ENCODE data around the gene SGTA.

The SGTA gene

GRCh38 chr19:2808129-2808941 is 25.3 kb upstream of the SGTA start:
- Histone ChIP-seq H3K4me1 (ENCODE audit: control insufficient read depth in 1 of 2, insufficient read depth in 2 of 2, low read length in 2 of 2) (no peaks in the 10 kb centered on the region), H3K36me3 (ENCODE audit: control insufficient read depth in 1 of 2, insufficient read depth in 2 of 2, low read length in 2 of 2) (peaks cover 0 to 85% of the 10 kb centered on the region in 2 donors), H3K4me3 (ENCODE audit: low read depth in 1 of 2, low read length in 2 of 2) (no peak overlapping the region), H3K27me3 (ENCODE audit: low read depth, low read length) (no peaks in the 10 kb centered on the region), H3K27ac (ENCODE audit: low read length) (no peak overlapping the region), H3K9me3 (ENCODE audit: control insufficient read depth in 1 of 2, low read length in 2 of 2) (no peaks in the 10 kb centered on the region)

GRCh38 chr19:2807379-2808128 is 24.5 kb upstream of the SGTA start:
- no peaks in the 10 kb centered on the region for H3K9me3 ChIP-seq (ENCODE audit: control insufficient read depth in 1 of 2, low read length in 2 of 2)

GRCh38 chr19:2806736-2807378 is 23.8 kb upstream of the SGTA start:
- H3K27me3 ChIP-seq (ENCODE audit: low read depth, low read length), result no peaks in the 10 kb centered on the region
- H3K27ac ChIP-seq (ENCODE audit: low read length), result no peak overlapping the region
- H3K4me3 ChIP-seq (ENCODE audit: low read depth in 1 of 2, low read length in 2 of 2), result no peak overlapping the region
- H3K4me1 ChIP-seq (ENCODE audit: control insufficient read depth in 1 of 2, insufficient read depth in 2 of 2, low read length in 2 of 2), result no peaks in the 10 kb centered on the region
- no peaks in the 10 kb centered on the region for H3K9me3 ChIP-seq (ENCODE audit: control insufficient read depth in 1 of 2, low read length in 2 of 2)
- peaks cover 0 to 80% of the 10 kb centered on the region in 2 donors for H3K36me3 ChIP-seq (ENCODE audit: control insufficient read depth in 1 of 2, insufficient read depth in 2 of 2, low read length in 2 of 2)

More at GRCh38 chr19:2807379-2808128, 24.5 kb upstream of the SGTA start:
- Histone ChIP-seq H3K4me3 (ENCODE audit: low read depth in 1 of 2, low read length in 2 of 2) (no peak overlapping the region), H3K27me3 (ENCODE audit: low read depth, low read length) (no peaks in the 10 kb centered on the region), H3K36me3 (ENCODE audit: control insufficient read depth in 1 of 2, insufficient read depth in 2 of 2, low read length in 2 of 2) (peaks cover 0 to 83% of the 10 kb centered on the region in 2 donors), H3K4me1 (ENCODE audit: control insufficient read depth in 1 of 2, insufficient read depth in 2 of 2, low read length in 2 of 2) (no peaks in the 10 kb centered on the region), H3K27ac (ENCODE audit: low read length) (no peak overlapping the region)

- Histone ChIP-seq H3K27me3 (ENCODE audit: low read depth, low read length) (no peaks in the 10 kb centered on the region), H3K4me3 (ENCODE audit: low read depth in 1 of 2, low read length in 2 of 2) (no peak overlapping the region)
These were observed 23.0 kb upstream of the SGTA start for GRCh38 chr19:2805991-2806649.

GRCh38 chr19:2805261-2805900 is 22.3 kb upstream of the SGTA start:
- Histone ChIP-seq H3K27me3 (ENCODE audit: low read depth, low read length) (no peaks in the 10 kb centered on the region), H3K27ac (ENCODE audit: low read length) (no peak overlapping the region), H3K4me3 (ENCODE audit: low read depth in 1 of 2, low read length in 2 of 2) (no peak overlapping the region), H3K9me3 (ENCODE audit: control insufficient read depth in 1 of 2, low read length in 2 of 2) (no peaks in the 10 kb centered on the region), H3K4me1 (ENCODE audit: control insufficient read depth in 1 of 2, insufficient read depth in 2 of 2, low read length in 2 of 2) (no peaks in the 10 kb centered on the region), H3K36me3 (ENCODE audit: control insufficient read depth in 1 of 2, insufficient read depth in 2 of 2, low read length in 2 of 2) (peaks cover 5 to 80% of the 10 kb centered on the region in 2 donors)

More at GRCh38 chr19:2805991-2806649, 23.0 kb upstream of the SGTA start:
- Histone ChIP-seq H3K4me1 (ENCODE audit: control insufficient read depth in 1 of 2, insufficient read depth in 2 of 2, low read length in 2 of 2) (no peaks in the 10 kb centered on the region), H3K36me3 (ENCODE audit: control insufficient read depth in 1 of 2, insufficient read depth in 2 of 2, low read length in 2 of 2) (peaks cover 2 to 80% of the 10 kb centered on the region in 2 donors), H3K9me3 (ENCODE audit: control insufficient read depth in 1 of 2, low read length in 2 of 2) (no peaks in the 10 kb centered on the region), H3K27ac (ENCODE audit: low read length) (no peak overlapping the region)

GRCh38 chr19:2804156-2805004 is 21.3 kb upstream of the SGTA start:
- Histone ChIP-seq H3K27ac (ENCODE audit: low read length) (no peak overlapping the region), H3K4me1 (ENCODE audit: control insufficient read depth in 1 of 2, insufficient read depth in 2 of 2, low read length in 2 of 2) (no peaks in the 10 kb centered on the region), H3K36me3 (ENCODE audit: control insufficient read depth in 1 of 2, insufficient read depth in 2 of 2, low read length in 2 of 2) (peaks cover 5 to 77% of the 10 kb centered on the region in 2 donors), H3K9me3 (ENCODE audit: control insufficient read depth in 1 of 2, low read length in 2 of 2) (no peaks in the 10 kb centered on the region), H3K27me3 (ENCODE audit: low read depth, low read length) (no peaks in the 10 kb centered on the region), H3K4me3 (ENCODE audit: low read depth in 1 of 2, low read length in 2 of 2) (no peak overlapping the region)

- no peak overlapping the region for H3K27ac ChIP-seq (ENCODE audit: low read length)
- H3K9me3 ChIP-seq (ENCODE audit: control insufficient read depth in 1 of 2, low read length in 2 of 2), result no peaks in the 10 kb centered on the region
- no peaks in the 10 kb centered on the region for H3K4me1 ChIP-seq (ENCODE audit: control insufficient read depth in 1 of 2, insufficient read depth in 2 of 2, low read length in 2 of 2)
- H3K36me3 ChIP-seq (ENCODE audit: control insufficient read depth in 1 of 2, insufficient read depth in 2 of 2, low read length in 2 of 2), result peaks cover 5 to 72% of the 10 kb centered on the region in 2 donors
- H3K27me3 ChIP-seq (ENCODE audit: low read depth, low read length), result no peaks in the 10 kb centered on the region
- H3K4me3 ChIP-seq (ENCODE audit: low read depth in 1 of 2, low read length in 2 of 2), result no peak overlapping the region
These were observed 20.5 kb upstream of the SGTA start for GRCh38 chr19:2803486-2804155.

- peaks cover 5 to 72% of the 10 kb centered on the region in 2 donors for H3K36me3 ChIP-seq (ENCODE audit: control insufficient read depth in 1 of 2, insufficient read depth in 2 of 2, low read length in 2 of 2)
- H3K4me1 ChIP-seq (ENCODE audit: control insufficient read depth in 1 of 2, insufficient read depth in 2 of 2, low read length in 2 of 2), result no peaks in the 10 kb centered on the region
- no peak overlapping the region for H3K27ac ChIP-seq (ENCODE audit: low read length)
- no peak overlapping the region for H3K4me3 ChIP-seq (ENCODE audit: low read depth in 1 of 2, low read length in 2 of 2)
- no peaks in the 10 kb centered on the region for H3K27me3 ChIP-seq (ENCODE audit: low read depth, low read length)
- H3K9me3 ChIP-seq (ENCODE audit: control insufficient read depth in 1 of 2, low read length in 2 of 2), result no peaks in the 10 kb centered on the region
These were observed 19.8 kb upstream of the SGTA start for GRCh38 chr19:2802826-2803225.

- Histone ChIP-seq H3K4me1 (ENCODE audit: control insufficient read depth in 1 of 2, insufficient read depth in 2 of 2, low read length in 2 of 2) (no peaks in the 10 kb centered on the region), H3K27me3 (ENCODE audit: low read depth, low read length) (no peaks in the 10 kb centered on the region), H3K36me3 (ENCODE audit: control insufficient read depth in 1 of 2, insufficient read depth in 2 of 2, low read length in 2 of 2) (peaks cover 5 to 62% of the 10 kb centered on the region in 2 donors), H3K9me3 (ENCODE audit: control insufficient read depth in 1 of 2, low read length in 2 of 2) (no peaks in the 10 kb centered on the region), H3K4me3 (ENCODE audit: low read depth in 1 of 2, low read length in 2 of 2) (no peak overlapping the region), H3K27ac (ENCODE audit: low read length) (no peak overlapping the region)
These were observed 17.4 kb upstream of the SGTA start for GRCh38 chr19:2800506-2800905.
